VCaP (cell line): Measurements from ENCODE around the gene ABHD16B.
"Not testable (repeated sequence)": the region's sequence is repeated elsewhere in the genome, so short reads cannot be mapped to it uniquely, and the experiment has no call there.

Experiments
- H3K27ac ChIP-seq: fragments of 450-650 bp; 2 replicates; pipeline ENCODE4 v1.5.1; 2017
- TF ChIP-seq, protein P1 (sequence below): fragments of 450-650 bp; conservative IDR thresholded peaks from 2 replicates; pipeline ENCODE4 v1.5.1; 2017; ENCODE audit warnings: mild to moderate bottlenecking, moderate library complexity

ABHD16B gene

DNA sequence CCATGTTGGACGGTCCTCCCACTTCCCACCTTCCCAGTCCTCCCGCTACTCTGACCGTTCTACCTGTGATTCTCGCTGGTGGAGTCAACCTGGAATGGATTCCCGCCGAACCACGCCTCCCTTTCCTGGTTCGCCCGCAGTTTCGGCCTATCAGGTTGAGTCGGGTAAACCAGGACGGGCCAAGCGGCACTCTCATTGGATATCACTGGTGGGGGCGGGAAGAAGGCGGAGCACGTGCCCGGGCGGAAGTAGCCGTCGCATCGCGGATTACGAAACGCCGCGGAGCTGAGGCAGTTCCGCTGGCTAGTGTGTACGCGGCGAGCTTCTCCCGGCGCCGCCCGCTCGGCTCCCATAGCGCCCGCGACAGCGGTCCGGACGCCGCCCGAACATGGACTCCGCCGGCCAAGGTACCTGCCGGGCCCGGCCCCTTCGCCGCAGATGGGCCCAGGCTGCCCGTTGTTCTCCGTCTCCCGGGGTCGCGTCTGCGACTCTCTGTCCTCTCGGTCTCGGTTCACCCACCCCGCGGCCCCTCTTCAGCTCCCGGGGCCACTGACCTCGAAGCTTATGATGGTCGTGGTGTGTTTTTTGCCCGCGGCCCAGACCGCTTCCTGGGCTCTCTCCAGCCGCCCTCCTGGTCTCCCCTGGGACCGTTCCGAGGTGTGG is 3.8 kb downstream of the ABHD16B start, which contains the start of gene TPD52L2:
TSS of gene TPD52L2 (plus strand) at position 293 of the 663 bp plus-strand sequence. CDS start at position 389, 96 bp downstream.
- TF ChIP-seq, protein P1, sequence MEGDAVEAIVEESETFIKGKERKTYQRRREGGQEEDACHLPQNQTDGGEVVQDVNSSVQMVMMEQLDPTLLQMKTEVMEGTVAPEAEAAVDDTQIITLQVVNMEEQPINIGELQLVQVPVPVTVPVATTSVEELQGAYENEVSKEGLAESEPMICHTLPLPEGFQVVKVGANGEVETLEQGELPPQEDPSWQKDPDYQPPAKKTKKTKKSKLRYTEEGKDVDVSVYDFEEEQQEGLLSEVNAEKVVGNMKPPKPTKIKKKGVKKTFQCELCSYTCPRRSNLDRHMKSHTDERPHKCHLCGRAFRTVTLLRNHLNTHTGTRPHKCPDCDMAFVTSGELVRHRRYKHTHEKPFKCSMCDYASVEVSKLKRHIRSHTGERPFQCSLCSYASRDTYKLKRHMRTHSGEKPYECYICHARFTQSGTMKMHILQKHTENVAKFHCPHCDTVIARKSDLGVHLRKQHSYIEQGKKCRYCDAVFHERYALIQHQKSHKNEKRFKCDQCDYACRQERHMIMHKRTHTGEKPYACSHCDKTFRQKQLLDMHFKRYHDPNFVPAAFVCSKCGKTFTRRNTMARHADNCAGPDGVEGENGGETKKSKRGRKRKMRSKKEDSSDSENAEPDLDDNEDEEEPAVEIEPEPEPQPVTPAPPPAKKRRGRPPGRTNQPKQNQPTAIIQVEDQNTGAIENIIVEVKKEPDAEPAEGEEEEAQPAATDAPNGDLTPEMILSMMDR = no peak
- H3K27ac ChIP-seq = peak within 1 kb of the TSS; percentile 99

DNA sequence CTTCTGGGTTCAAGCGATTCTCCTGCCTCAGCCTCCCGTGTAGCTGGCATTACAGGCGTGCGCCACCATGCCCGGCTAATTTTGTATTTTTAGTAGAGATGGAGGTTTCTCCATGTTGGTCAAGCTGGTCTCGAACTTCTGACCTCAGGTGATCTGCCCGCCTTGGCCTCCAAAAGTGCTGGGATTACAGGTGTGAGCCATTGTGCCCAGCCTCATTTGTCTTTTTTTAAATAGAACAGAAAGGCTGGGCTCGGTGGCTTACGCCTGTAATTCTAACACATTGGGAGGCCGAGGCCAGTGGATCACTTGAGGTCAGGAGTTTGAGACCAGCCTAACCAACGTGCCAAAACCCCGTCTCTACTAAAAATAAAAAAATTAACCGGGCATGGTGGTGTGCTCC is 5.7 kb downstream of the ABHD16B start:
- peak overlapping the region; percentile 99 for H3K27ac ChIP-seq

DNA sequence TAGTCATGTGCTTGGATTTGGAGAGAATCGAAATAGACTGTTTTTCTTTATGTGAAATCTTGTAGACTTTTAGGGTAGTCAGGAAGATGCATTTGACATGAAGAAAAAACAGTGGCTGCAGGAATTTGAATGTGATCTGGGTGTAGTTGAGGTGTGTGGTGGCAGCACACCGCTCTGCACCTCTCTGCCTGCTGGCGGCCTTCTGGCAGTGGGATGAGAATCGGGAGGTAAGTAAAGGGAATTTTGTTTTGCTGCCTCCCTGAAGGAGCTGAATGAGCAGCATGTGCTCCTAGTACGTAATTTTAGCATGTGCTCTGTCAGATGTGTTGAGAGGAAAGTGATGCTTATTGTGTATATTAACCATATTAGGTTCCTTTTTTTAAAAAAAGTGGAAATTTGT is 7.0 kb downstream of the ABHD16B start:
- TF ChIP-seq, protein P1 = no peak
- no peak overlapping the region; the same call in 1 of the 2 replicates for H3K27ac ChIP-seq

DNA sequence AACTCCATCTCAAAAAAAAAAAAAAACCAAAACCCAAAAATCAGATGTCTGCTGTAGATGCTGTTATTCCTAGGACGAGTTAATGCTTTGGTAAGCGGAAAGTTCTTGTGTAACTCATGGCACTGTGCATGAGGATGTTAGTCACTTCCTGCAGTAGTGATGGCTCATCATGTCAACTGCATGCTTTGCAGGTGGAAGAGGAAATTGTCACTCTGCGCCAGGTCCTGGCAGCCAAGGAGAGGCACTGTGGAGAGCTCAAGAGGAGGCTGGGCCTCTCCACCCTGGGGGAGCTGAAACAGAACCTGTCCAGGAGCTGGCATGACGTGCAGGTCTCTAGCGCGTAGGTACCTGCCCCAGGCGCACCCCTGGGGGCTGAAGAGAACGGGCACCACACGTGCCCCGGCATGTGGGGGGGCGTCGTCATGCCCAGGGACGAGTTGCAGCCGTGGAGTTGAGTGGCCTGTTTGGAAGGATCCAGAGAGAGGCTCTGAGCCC is 12.2 kb downstream of the ABHD16B start:
- no peak overlapping the region for H3K27ac ChIP-seq

DNA sequence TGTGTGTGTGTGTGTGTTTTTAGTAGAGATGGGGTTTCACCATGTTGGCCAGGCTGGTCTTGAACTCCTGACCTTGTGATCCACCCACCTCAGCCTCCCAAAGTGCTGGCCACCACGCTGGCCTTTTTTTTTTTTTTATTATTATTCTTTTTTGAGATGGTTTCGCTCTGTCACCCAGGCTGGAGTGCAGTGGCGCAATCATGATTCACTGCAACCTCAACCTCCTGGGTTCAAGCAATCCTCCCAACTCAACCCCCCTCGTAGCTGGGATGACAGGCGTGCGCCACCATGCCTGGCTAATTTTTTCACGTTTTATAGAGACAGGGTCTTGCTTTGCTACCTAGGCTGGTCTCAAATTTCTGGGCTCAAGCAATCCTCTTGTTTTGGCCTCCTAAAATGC is 12.9 kb downstream of the ABHD16B start:
- H3K27ac ChIP-seq = not testable (repeated sequence)

More for the DNA sequence above, 12.2 kb downstream of the ABHD16B start:
- TF ChIP-seq, protein P1 = no peak

DNA sequence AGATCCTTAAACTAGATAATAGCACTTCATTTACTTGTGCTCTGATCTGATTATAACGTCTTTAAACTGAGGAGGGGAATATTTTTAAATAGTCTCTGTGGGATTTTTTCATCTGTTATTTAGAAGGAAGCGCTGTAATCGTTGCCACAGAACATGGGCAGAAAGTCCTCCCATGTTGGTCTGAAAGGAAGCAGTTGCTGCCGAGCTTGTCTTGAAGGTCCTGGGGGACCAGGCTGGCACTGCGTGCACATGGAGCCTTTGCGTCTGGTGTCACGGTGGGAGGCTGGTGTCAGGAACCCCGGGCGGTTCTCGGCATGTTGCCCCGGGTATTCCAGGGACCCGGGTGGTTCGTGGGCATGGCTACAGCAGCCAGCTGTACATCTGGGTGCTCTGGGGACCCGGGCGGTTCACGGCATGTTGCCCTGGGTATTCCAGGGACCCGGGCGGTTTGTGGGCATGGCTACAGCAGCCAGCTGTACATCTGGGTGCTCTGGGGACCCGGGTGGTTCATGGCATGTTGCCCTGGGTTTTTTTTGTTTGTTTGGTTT is 15.3 kb downstream of the ABHD16B start:
- TF ChIP-seq, protein P1 = no peak
- H3K27ac ChIP-seq = no peak overlapping the region

DNA sequence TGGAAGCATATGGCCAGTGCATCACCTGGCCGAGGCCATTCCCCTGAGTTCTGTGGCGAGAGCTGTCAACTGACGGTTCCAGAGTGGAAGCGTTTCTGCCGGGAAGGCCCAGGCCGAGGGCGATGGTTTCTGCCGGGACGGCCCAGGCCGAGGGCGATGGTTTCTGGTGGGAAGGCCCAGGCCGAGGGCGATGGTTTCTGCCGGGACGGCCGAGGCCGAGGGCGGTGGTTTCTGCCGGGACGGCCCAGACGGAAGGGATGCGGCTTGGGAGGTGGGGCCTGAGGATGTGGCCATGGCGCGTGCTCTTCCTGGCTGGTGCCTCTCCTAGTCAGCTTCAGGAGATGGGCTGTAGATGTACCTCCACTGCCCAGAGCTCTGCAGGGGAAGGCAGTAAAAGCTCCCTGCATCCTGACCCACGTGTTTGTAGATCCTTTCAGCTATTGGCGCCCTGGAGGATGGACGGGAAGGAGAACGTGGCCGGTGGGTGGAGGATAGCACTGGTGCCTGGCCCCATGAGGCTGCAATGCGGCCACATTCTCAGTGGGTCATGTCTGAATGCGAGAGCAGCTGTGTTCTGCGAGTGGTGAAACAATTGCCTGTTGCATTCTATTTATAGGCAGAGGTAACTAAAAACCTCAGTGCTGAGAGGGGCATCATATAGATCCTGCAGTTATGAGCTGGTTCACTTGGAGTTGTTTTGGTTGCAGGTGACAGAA is 16.6 kb downstream of the ABHD16B start:
- TF ChIP-seq, protein P1 = no peak
- no peak overlapping the region for H3K27ac ChIP-seq

DNA sequence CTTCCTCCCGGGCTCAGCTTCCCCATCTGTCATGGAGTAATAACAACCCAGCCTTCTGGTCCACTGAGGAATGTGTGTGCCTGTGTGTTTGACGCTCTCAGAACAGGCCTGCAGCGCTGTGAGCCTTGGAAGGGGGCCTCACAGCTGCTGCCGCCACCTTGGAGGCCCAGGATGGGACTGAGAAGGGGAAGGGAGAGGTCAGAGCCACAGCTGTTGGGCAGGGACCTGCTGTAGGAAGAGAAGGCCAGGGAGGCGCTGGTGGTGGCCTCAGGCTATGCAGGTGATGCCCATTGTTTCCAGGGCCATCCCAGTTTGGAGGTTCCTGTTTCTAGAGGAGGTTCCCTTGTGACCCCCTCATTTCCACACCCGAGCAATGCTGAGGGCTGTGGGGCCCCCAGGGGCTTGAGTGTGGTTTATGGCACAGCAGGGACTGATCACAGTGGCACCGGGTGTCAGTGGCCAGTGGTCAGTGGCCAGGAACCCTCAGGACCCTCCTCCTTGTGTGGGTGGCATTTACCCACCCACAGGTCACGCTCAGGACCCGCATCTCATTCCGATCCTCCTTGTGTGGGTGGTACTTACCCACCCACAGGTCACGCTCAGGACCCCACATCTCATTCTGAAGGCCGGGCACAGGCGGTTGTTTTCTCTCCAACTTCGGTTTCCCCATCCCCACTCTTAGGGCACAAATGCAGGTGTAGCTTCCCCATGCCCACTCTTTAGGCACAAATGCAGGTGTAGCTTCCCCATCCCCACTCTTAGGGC is 17.8 kb downstream of the ABHD16B start:
- TF ChIP-seq, protein P1 = no peak
- no peak overlapping the region for H3K27ac ChIP-seq

DNA sequence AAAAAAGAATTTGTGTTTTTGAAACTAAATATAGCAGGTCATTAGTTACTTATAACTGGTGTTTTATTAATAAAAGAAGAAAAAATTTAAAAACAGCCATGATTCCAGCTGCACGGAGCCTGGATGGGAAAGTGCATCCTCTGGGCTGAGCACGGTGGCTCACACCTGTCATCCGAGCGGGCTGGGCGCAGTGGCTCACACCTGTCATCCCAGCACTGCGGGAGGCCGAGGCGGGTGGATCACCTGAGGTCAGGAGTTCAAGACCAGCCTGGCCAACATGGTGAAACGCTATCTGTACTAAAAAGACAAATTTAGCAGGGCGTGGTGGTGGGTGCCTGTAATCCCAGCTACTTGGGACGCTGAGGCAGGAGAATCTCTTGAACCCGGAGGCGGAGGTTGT is 19.6 kb downstream of the ABHD16B start:
- not testable (repeated sequence) for H3K27ac ChIP-seq
